PC-9 (cell line): ENCODE results near the gene EXOC2. TPM values are rescaled to one million over a fixed set of nuclear protein-coding genes. Genes with fewer than 3 reads are reported as not detected.

ENCODE experiments used
- BruUV-seq: library from RNA; stranded (reverse); fragments of 400-500 nt; replicated peaks from 2 replicates; lab custom pipeline; 2021; lab: Mats Ljungman, UMichigan
- CTCF ChIA-PET: fragments of 300-600 bp; sonication (Branson Sonifier 250); formaldehyde crosslinking; loops from one replicate; lab custom pipeline; 2022; ENCODE audit warnings: antibody characterized with exemption; lab: Charles Lee
- POLR2A ChIA-PET: fragments of 300-600 bp; sonication (Branson Sonifier 250); formaldehyde crosslinking; loops from one replicate; lab custom pipeline; 2022; ENCODE audit warnings: antibody characterized with exemption; ENCODE audit not compliant: unreplicated experiment; lab: Charles Lee
- DNase-seq, 2 experiments: peaks; one replicate each; pipeline versions ENCODE4 v3.0.0 to v3.0.0-alpha.2; 2015 to 2022; ENCODE audit warnings: mixed read lengths in 1 of 2
- H2AFZ ChIP-seq: fragments of 200-600 bp; sonication (generic); 2 replicates; pipeline ENCODE4 v1.8.1; 2017; ENCODE audit warnings: antibody characterized with exemption
- H3F3A ChIP-seq: fragments of 200-600 bp; sonication (generic); 2 replicates; pipeline ENCODE4 v1.8.1; 2017; ENCODE audit warnings: antibody characterized with exemption, mild to moderate bottlenecking, low read depth; ENCODE audit not compliant: insufficient read depth
- H3K27ac ChIP-seq: fragments of 200-600 bp; sonication (generic); 2 replicates; pipeline ENCODE4 v1.6.1; 2016; ENCODE audit warnings: mixed run types
- H3K27me3 ChIP-seq: fragments of 200-600 bp; sonication (generic); 2 replicates; pipeline ENCODE4 v1.6.1; 2016; ENCODE audit warnings: low read depth, mixed run types; ENCODE audit not compliant: insufficient read depth
- H3K36me3 ChIP-seq: fragments of 200-600 bp; sonication (generic); 2 replicates; pipeline ENCODE4 v1.6.1; 2016; ENCODE audit warnings: low read depth, mixed run types
- H3K4me1 ChIP-seq: fragments of 200-600 bp; sonication (generic); replicated peaks from 2 replicates; pipeline ENCODE4 v1.6.1; 2016; ENCODE audit warnings: mixed run types; ENCODE audit not compliant: insufficient read depth
- H3K4me2 ChIP-seq: fragments of 200-600 bp; sonication (generic); 2 replicates; pipeline ENCODE4 v1.6.1; 2017; ENCODE audit warnings: mixed run types
- H3K4me3 ChIP-seq: fragments of 200-600 bp; sonication (generic); 2 replicates; pipeline ENCODE4 v1.6.1; 2016; ENCODE audit warnings: mixed run types
- H3K79me2 ChIP-seq: fragments of 200-600 bp; sonication (generic); 2 replicates; pipeline ENCODE4 v1.6.1; 2017; ENCODE audit warnings: low read depth, mixed run types
- H3K9me2 ChIP-seq: fragments of 200-600 bp; sonication (generic); 2 replicates; pipeline ENCODE4 v1.8.1; 2017; ENCODE audit warnings: mild to moderate bottlenecking; ENCODE audit not compliant: insufficient read depth
- H3K9me3 ChIP-seq: fragments of 200-600 bp; sonication (generic); 2 replicates; pipeline ENCODE4 v1.8.1; 2016; ENCODE audit warnings: low read depth; ENCODE audit not compliant: insufficient read depth
- H4K20me1 ChIP-seq: fragments of 200-600 bp; sonication (generic); 2 replicates; pipeline ENCODE4 v1.8.1; 2017; ENCODE audit not compliant: insufficient read depth
- CTCF ChIP-seq: fragments of 200-600 bp; sonication (generic); conservative IDR thresholded peaks from 2 replicates; pipeline ENCODE4 v1.6.1; 2017; ENCODE audit warnings: mixed run types, antibody characterized with exemption, mild to moderate bottlenecking, moderate library complexity
- EZH2 ChIP-seq: fragments of 200-600 bp; sonication (generic); IDR thresholded peaks from 2 replicates; pipeline ENCODE4 v1.8.0; 2017; ENCODE audit warnings: antibody characterized with exemption, low read depth
- intact Hi-C: fragments of 100-400 bp; cut with micrococcal nuclease; formaldehyde crosslinking; loops from one replicate; pipeline ENCODE4 v1.10.0; 2022; ENCODE audit not compliant: unreplicated experiment
- total RNA-seq: library from RNA; stranded (reverse); gene quantifications from 2 replicates; pipeline ENCODE4 v1.2.3, GENCODE V29; 2021

The EXOC2 gene
- total RNA-seq, 1 experiment from 2014 or later: 28.2 TPM

GRCh38 chr6:489001-489400 is 203.9 kb downstream of the EXOC2 start:
- no peak for DNase-seq
- H3F3A ChIP-seq: no peaks in the 10 kb centered on the region
- no peaks in the 10 kb centered on the region for H3K9me2 ChIP-seq
- H3K36me3 ChIP-seq: no peaks in the 10 kb centered on the region
- H3K4me3 ChIP-seq: no peak overlapping the region
- H4K20me1 ChIP-seq: no peaks in the 10 kb centered on the region
- H3K9me3 ChIP-seq: no peaks in the 10 kb centered on the region
- ChIA-PET CTCF (no interaction called here), POLR2A (no interaction called here)
- no peak overlapping the region for H3K27ac ChIP-seq
- H2AFZ ChIP-seq: no peak overlapping the region
- no peaks in the 10 kb centered on the region for H3K4me1 ChIP-seq
- H3K4me2 ChIP-seq: no peak overlapping the region
- no peak for TF ChIP-seq CTCF
- no peak for TF ChIP-seq EZH2
- no TSS peak for BruUV-seq
- H3K27me3 ChIP-seq: no peaks in the 10 kb centered on the region
- intact Hi-C loops: no loop called here
- H3K79me2 ChIP-seq: no peaks in the 10 kb centered on the region

- Histone ChIP-seq H3F3A (no peaks in the 10 kb centered on the region), H3K4me2 (no peak overlapping the region), H3K27ac (no peak overlapping the region), H3K36me3 (no peaks in the 10 kb centered on the region), H3K9me3 (no peaks in the 10 kb centered on the region), H3K4me1 (no peaks in the 10 kb centered on the region), H3K4me3 (no peak overlapping the region), H3K79me2 (no peaks in the 10 kb centered on the region), H4K20me1 (no peaks in the 10 kb centered on the region), H3K9me2 (no peaks in the 10 kb centered on the region), H3K27me3 (no peaks in the 10 kb centered on the region), H2AFZ (no peak overlapping the region)
- TF ChIP-seq CTCF (no peak), EZH2 (no peak)
- DNase-seq: no peak
- ChIA-PET CTCF (no interaction called here), POLR2A (no interaction called here)
- intact Hi-C loops: no loop called here
- no TSS peak for BruUV-seq
These were observed 205.0 kb downstream of the EXOC2 start for GRCh38 chr6:487956-488355.

- no peaks in the 10 kb centered on the region for H3F3A ChIP-seq
- no peaks in the 10 kb centered on the region for H3K9me2 ChIP-seq
- ChIA-PET CTCF (no interaction called here), POLR2A (no interaction called here)
- DNase-seq: no peak
- no peaks in the 10 kb centered on the region for H3K4me1 ChIP-seq
- intact Hi-C loops: no loop called here
- H3K4me2 ChIP-seq: no peak overlapping the region
- no peak for TF ChIP-seq EZH2
- TF ChIP-seq CTCF: no peak
- H3K79me2 ChIP-seq: no peaks in the 10 kb centered on the region
- no peaks in the 10 kb centered on the region for H3K27me3 ChIP-seq
- H3K9me3 ChIP-seq: no peaks in the 10 kb centered on the region
- no peaks in the 10 kb centered on the region for H4K20me1 ChIP-seq
- no peak overlapping the region for H3K4me3 ChIP-seq
- BruUV-seq: no TSS peak
- no peak overlapping the region for H2AFZ ChIP-seq
- H3K36me3 ChIP-seq: no peaks in the 10 kb centered on the region
- no peak overlapping the region for H3K27ac ChIP-seq
These were observed 207.2 kb downstream of the EXOC2 start for GRCh38 chr6:485655-486170.
